Upper lobe of right lung (tissue), 1 donor: Measurements from ENCODE around the gene SIVA1. TPM values are rescaled to one million over a fixed set of nuclear protein-coding genes. Genes with fewer than 3 reads are reported as not detected.
A peak's percentile ranks its signal among the peaks of the same experiment; 100 is the strongest.

Experiments
- ATAC-seq: fragments of 200-7000 bp; cut with Tn5 transposase; one replicate; pipeline ENCODE4 v1.9.1; 2020; ENCODE audit warnings: mild to moderate bottlenecking, moderate library complexity
- DNase-seq: peaks from one replicate; pipeline ENCODE4 v3.0.0-alpha.2; 2020
- H3K27ac ChIP-seq: fragments of 200-600 bp; one replicate; pipeline ENCODE4 v1.8.0; 2022
- H3K27me3 ChIP-seq: fragments of 200-600 bp; one replicate; pipeline ENCODE4 v1.8.0; 2022; ENCODE audit warnings: mild to moderate bottlenecking
- H3K36me3 ChIP-seq: fragments of 200-600 bp; one replicate; pipeline ENCODE4 v1.8.0; 2022
- H3K4me1 ChIP-seq: fragments of 200-600 bp; one replicate; pipeline ENCODE4 v1.8.0; 2022
- H3K4me3 ChIP-seq: fragments of 200-600 bp; one replicate; pipeline ENCODE4 v1.8.0; 2022; ENCODE audit warnings: mild to moderate bottlenecking
- H3K9me3 ChIP-seq: fragments of 200-600 bp; one replicate; pipeline ENCODE4 v1.8.0; 2022
- CTCF ChIP-seq: fragments of 200-600 bp; IDR thresholded peaks from one replicate; pipeline ENCODE4 v1.8.0; 2022; ENCODE audit warnings: antibody characterized with exemption
- intact Hi-C: fragments of 100-400 bp; cut with DNase I; formaldehyde crosslinking; loops from one replicate; pipeline ENCODE4 v1.11.0; 2022
- total RNA-seq: library from RNA; stranded (reverse); fragmentation: NEBNext Ultra II Directional; extraction: Animal tissue kit (Norgen Biotek cat#: 25700); gene quantifications from one replicate; pipeline ENCODE4 v1.2.1, GENCODE V29; 2021
- donor health status: DM: no; HTN: yes; CAD: no; lungs with severe emphysema.

The SIVA1 gene
- total RNA-seq, 1 donor from 2014 or later, result 66.1 TPM

DNA sequence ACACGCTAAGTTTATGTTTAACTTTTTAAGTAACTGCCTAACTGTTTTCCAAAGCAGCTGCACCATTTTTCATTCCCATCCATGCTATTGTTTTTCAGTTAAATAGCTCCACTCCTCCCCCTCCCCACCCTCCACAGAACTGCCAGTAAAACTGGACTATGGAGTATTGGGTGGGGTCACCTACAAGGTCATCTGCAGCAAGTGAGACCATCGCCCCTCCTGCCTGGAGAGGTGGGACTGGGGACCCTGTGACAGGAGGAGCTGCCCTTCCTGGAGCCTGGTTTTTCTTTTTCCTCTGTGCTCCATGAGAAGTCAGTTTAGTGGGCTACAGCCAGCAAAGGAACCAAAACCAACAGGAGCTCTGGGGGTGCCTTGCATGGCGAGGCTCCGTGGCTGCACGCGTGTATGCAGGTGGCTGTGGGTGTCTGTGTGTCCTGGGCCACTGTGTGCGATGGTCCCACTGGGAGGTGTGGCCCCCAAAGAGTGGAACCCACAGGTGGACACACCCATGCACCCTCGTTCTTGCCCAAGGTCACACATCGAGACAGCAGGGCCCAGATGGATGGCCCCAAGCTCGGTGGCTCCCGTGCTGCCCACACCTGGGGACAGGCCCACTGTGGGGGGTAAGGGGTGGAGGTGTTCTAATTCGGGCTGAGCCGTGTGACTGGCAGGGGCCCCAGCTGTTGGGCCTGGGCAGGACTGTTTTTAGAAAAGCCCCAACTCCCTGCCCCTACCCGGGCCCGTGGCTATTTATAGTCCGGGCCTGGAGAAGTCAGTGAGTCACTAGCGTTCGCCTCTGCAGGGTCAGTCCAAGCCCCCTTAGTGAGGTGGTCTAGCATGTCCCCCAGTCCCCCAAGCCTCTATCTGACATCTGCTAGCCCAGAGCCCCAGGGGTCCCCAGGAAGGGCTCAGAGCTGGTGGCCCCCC lies 31.2 kb upstream of the SIVA1 start:
- H3K27ac ChIP-seq, result no peak overlapping the region
- ATAC-seq (no peak), DNase-seq (no peak)
- TF ChIP-seq CTCF, result no peak
- H3K36me3 ChIP-seq, result peaks cover 6% of the 10 kb centered on the region
- no peak overlapping the region for H3K4me3 ChIP-seq
- no peaks in the 10 kb centered on the region for H3K27me3 ChIP-seq
- H3K4me1 ChIP-seq, result peaks cover 15% of the 10 kb centered on the region
- H3K9me3 ChIP-seq, result no peaks in the 10 kb centered on the region
- intact Hi-C loops, result no loop called here

GRCh38 chr14:104722938-104723650 lies 29.9 kb upstream of the SIVA1 start:
- Histone ChIP-seq H3K4me1 (peaks cover 15% of the 10 kb centered on the region), H3K27ac (peak overlapping the region; percentile 24), H3K4me3 (peak overlapping the region; percentile 69), H3K9me3 (no peaks in the 10 kb centered on the region), H3K36me3 (peaks cover 6% of the 10 kb centered on the region), H3K27me3 (no peaks in the 10 kb centered on the region)
- intact Hi-C loops, result no loop called here
- ATAC-seq (no peak), DNase-seq (no peak)
- TF ChIP-seq CTCF, result no peak

DNA sequence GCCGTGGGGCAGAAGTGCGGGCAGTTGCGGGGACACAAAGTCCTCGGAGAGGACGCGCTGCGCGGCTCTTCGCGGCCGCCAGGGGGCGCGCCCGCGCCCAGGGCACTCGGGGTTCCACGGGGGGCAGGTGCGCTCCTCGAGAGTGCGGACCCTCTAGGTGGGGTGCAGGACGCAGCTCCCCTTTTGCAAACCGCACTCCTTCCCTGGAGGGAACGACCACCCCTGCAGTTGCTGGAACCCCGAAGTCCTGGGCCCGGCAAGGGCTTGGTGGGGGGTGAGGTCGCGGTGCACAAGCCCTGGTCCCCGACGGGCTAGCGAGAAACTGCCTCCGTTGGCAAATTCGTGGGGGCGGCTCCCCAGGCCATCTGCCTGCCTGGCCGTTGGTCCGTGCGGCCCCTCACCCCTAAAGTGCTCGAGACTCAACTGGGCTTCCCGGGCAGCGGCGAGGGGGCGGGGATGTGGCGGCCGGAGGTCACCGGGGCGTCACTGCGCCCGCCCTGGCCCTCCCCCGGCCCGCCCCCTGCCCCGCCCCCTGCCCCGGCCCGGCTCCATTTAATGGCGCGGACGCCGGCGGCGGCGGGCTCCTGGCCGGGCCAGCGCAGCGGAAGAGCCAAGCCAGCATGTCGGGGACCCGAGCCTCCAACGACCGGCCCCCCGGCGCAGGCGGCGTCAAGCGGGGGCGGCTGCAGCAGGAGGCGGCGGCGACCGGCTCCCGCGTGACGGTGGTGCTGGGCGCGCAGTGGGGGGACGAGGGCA lies 29.1 kb upstream of the SIVA1 start, which contains the start of gene ADSS1:
Gene ADSS1 (plus strand): TSS at position 579 of the 756 bp plus-strand sequence. CDS start 42 bp downstream, at position 621.
- Histone ChIP-seq H3K4me3 (peak within 1 kb of the TSS; percentile 69), H3K27me3 (no peaks in the 10 kb centered on the region), H3K4me1 (peaks cover 15% of the 10 kb centered on the region), H3K9me3 (no peaks in the 10 kb centered on the region), H3K36me3 (peaks cover 3% of the 10 kb centered on the region), H3K27ac (peak within 1 kb of the TSS; percentile 24)
- peak; percentile 84 for ATAC-seq
- intact Hi-C loops, result no loop called here
- DNase-seq, result peak; percentile 88
- TF ChIP-seq CTCF, result peak; percentile 96

DNA sequence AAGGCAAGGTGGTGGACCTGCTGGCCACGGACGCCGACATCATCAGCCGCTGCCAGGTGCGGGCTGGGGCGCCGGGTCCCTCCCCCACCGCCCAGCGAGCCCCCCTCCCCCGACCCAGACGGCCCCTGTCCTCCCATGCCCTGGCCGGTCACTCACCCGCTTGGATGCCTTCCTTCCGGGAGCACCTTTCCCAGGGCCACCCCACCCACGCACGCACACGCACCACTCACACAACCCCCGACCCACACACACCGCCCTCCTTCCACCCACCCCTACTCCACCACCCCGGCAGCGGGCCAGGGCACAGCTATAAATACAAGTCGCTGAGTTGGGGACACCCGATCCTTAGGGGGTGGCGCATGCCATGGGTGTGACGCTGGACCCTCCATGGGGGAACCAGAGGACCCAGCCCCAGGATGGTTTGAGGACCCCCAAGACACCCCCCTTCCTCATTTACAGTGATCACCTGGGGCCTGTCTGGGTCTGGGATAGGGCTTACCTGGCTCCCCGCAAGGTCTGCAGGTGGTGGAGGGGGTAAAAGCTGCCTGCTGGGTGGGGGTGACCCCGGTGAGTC lies 28.5 kb upstream of the SIVA1 start:
- H3K27ac ChIP-seq, result peak overlapping the region; percentile 17
- no peaks in the 10 kb centered on the region for H3K9me3 ChIP-seq
- H3K36me3 ChIP-seq, result no peaks in the 10 kb centered on the region
- peak; percentile 36 for ATAC-seq
- peaks cover 15% of the 10 kb centered on the region for H3K4me1 ChIP-seq
- DNase-seq, result peak; percentile 81
- H3K27me3 ChIP-seq, result no peaks in the 10 kb centered on the region
- peak overlapping the region; percentile 69 for H3K4me3 ChIP-seq
- TF ChIP-seq CTCF, result no peak
- intact Hi-C loops, result no loop called here
